ENCODE results near the gene CEL. TPM values are rescaled to one million over a fixed set of nuclear protein-coding genes. Genes with fewer than 3 reads are reported as not detected.

The CEL gene
- total RNA-seq, 1 donor from 2014 or later = 7.2 TPM

Small RNA genes lying within 50 kb of the gene (microRNA-seq; reads per million reads assigned to microRNA genes)
- gene MIR6877 (ENCODE audit: borderline number of aligned reads) = not detected

Other genes starting within 250 kb of the CEL start
- 0.42 TPM for gene AK8, start 183.7 kb upstream of the CEL start, total RNA-seq
- 4.4 TPM for gene SPACA9, start 183.1 kb upstream of the CEL start, total RNA-seq
- gene TSC1, start 117.4 kb upstream of the CEL start, total RNA-seq = 54.4 TPM
- 0.25 TPM for gene GFI1B, start 83.3 kb upstream of the CEL start, total RNA-seq
- gene GTF3C5, start 31.0 kb upstream of the CEL start, total RNA-seq = 60.8 TPM
- 33.1 TPM for gene RALGDS, start 59.3 kb downstream of the CEL start, total RNA-seq
- gene GBGT1, start 101.9 kb downstream of the CEL start, total RNA-seq = 6.2 TPM
- gene OBP2B, start 147.3 kb downstream of the CEL start, total RNA-seq = not detected
- gene ABO, start 213.2 kb downstream of the CEL start, total RNA-seq = 1.7 TPM